ENCODE data around the gene SLC16A13. TPM values are rescaled to one million over a fixed set of nuclear protein-coding genes. Genes with fewer than 3 reads are reported as not detected.

The SLC16A13 gene
- total RNA-seq, 2 donors from 2014 or later = 0.56 TPM; not detected in 1

- ATAC-seq (ENCODE audit: insufficient number of reproducible peaks, low FRiP score, low read depth) (no peak), DNase-seq (ENCODE audit: low spot score) (no peak)
- no peaks in the 10 kb centered on the region for H3K27me3 ChIP-seq (replicated peaks; ENCODE audit: insufficient read depth)
- H3K4me1 ChIP-seq (ENCODE audit: control insufficient read depth in 1 of 2, low read depth in 2 of 2) = peaks cover 11 to 14% of the 10 kb centered on the region in 2 donors
- H3K27ac ChIP-seq = no peak overlapping the region
- H3K36me3 ChIP-seq = peaks cover 25% of the 10 kb centered on the region
- no peaks in the 10 kb centered on the region for H3K9me3 ChIP-seq
- TF ChIP-seq, protein P1, sequence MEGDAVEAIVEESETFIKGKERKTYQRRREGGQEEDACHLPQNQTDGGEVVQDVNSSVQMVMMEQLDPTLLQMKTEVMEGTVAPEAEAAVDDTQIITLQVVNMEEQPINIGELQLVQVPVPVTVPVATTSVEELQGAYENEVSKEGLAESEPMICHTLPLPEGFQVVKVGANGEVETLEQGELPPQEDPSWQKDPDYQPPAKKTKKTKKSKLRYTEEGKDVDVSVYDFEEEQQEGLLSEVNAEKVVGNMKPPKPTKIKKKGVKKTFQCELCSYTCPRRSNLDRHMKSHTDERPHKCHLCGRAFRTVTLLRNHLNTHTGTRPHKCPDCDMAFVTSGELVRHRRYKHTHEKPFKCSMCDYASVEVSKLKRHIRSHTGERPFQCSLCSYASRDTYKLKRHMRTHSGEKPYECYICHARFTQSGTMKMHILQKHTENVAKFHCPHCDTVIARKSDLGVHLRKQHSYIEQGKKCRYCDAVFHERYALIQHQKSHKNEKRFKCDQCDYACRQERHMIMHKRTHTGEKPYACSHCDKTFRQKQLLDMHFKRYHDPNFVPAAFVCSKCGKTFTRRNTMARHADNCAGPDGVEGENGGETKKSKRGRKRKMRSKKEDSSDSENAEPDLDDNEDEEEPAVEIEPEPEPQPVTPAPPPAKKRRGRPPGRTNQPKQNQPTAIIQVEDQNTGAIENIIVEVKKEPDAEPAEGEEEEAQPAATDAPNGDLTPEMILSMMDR (IDR thresholded peaks at IDR 0.05) = no peak
- no peak overlapping the region for H3K4me3 ChIP-seq
Measured at GRCh38 chr17:6998855-6999508, 36.8 kb upstream of the SLC16A13 start.

DNA sequence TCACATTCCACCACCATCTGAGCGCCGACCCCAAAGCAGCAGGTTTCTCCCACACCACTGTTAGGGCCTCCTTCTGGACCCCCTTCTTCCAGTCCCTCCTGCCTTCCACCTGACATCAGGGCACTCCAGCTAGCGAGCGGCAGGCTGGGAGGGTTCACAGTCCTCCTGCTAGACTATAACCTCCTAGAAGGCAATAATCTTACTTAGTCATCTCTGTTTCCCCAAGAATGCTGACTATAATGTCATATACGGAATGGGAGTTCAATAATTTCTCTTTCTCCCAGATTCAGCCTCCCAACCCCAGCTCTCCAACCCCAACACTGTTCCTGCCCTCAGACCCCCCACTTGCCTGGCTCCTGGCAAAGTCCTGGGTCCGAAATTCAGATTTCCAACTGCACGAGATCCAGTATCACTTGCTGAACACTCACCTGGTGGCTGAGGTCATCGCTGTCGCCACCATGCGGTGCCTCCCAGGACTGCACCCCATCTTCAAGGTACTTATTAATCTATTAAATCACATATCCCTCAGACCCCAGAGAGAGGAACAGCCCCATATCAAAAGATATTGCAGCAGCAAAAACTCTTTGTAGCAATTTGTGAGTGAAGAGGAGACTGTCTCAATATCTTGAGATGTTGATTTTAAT, 34.4 kb upstream of the SLC16A13 start:
- DNase-seq (ENCODE audit: low spot score) (no peak), ATAC-seq (ENCODE audit: insufficient number of reproducible peaks, low FRiP score, low read depth) (no peak)
- Histone ChIP-seq H3K4me1 (ENCODE audit: control insufficient read depth in 1 of 2, low read depth in 2 of 2) (peaks cover under 1 to 1% of the 10 kb centered on the region in 2 donors), H3K36me3 (peaks cover 25% of the 10 kb centered on the region), H3K27me3 (replicated peaks; ENCODE audit: insufficient read depth) (no peaks in the 10 kb centered on the region), H3K4me3 (no peak overlapping the region), H3K9me3 (no peaks in the 10 kb centered on the region), H3K27ac (no peak overlapping the region)
- TF ChIP-seq, protein P1 (IDR thresholded peaks at IDR 0.05) = no peak

DNA sequence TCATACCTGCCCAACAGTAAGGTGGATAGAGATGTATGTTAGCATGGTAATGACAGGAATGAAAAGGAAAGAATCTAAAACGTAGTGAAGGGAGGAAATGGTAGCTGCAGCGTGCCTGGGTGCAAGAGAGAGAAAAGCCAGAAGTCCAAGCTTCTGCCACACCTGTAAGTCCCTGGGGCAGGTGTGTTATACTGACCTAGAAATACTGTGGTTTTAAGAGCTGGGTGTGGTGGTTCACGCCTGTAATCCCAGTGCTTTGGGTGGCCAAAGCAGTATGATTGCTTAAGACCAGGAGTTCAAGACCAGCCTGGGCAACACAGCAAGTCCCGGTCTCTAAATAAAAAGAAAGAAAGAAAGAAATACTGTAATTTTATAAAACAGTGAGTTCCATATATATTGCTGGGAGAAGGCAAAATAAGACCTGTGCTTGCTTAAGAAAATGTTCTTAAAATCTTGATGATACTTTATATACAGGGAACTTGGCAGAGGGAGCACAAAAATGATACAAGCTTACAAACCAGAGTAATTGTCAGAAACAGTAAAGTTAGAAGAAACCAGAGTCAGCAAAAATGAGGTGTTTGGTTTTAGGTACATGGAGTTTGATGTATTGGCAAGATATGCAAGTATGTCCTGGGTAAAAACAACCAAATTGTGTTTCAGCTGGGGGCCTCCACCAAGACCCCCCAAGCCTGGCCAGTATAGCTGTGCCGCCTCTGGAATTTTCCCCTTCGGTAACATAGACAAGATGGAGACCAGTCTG, 33.3 kb upstream of the SLC16A13 start:
- no peaks in the 10 kb centered on the region for H3K4me1 ChIP-seq (ENCODE audit: control insufficient read depth in 1 of 2, low read depth in 2 of 2)
- H3K36me3 ChIP-seq = peaks cover 27% of the 10 kb centered on the region
- H3K9me3 ChIP-seq = no peaks in the 10 kb centered on the region
- no peaks in the 10 kb centered on the region for H3K27me3 ChIP-seq (replicated peaks; ENCODE audit: insufficient read depth)
- no peak overlapping the region for H3K27ac ChIP-seq
- ATAC-seq (ENCODE audit: insufficient number of reproducible peaks, low FRiP score, low read depth) = no peak
- DNase-seq (ENCODE audit: low spot score) = no peak
- TF ChIP-seq, protein P1 (IDR thresholded peaks at IDR 0.05) = no peak
- no peak overlapping the region for H3K4me3 ChIP-seq

GRCh38 chr17:7003745-7004144, 32.1 kb upstream of the SLC16A13 start:
- no peaks in the 10 kb centered on the region for H3K4me1 ChIP-seq (ENCODE audit: control insufficient read depth in 1 of 2, low read depth in 2 of 2)
- peaks cover 27% of the 10 kb centered on the region for H3K36me3 ChIP-seq
- DNase-seq (ENCODE audit: low spot score) (no peak), ATAC-seq (ENCODE audit: insufficient number of reproducible peaks, low FRiP score, low read depth) (no peak)
- TF ChIP-seq, protein P1 (IDR thresholded peaks at IDR 0.05) = no peak
- no peaks in the 10 kb centered on the region for H3K27me3 ChIP-seq (replicated peaks; ENCODE audit: insufficient read depth)
- H3K4me3 ChIP-seq = no peak overlapping the region
- no peaks in the 10 kb centered on the region for H3K9me3 ChIP-seq
- no peak overlapping the region for H3K27ac ChIP-seq

All from thoracic aorta (tissue), 2 donors.